Keratinocyte (primary cell): ENCODE results near the gene CEMIP2.

Experiments used
- EZH2 ChIP-seq: IDR thresholded peaks from one replicate; pipeline ENCODE4 v1.6.1; 2012; ENCODE audit warnings: inconsistent platforms, mild to moderate bottlenecking, low read length, moderate library complexity
- TF ChIP-seq, protein P1 (sequence below), 3 experiments: IDR thresholded peaks in 1 of 3; conservative IDR thresholded peaks in 1 of 3; optimal IDR thresholded peaks in 1 of 3; 2 replicates in 2 of 3; 3 replicates in 1 of 3; pipeline versions ENCODE3 to v1.5.1; 2011; ENCODE audit warnings: low read length in 3 of 3, mild to moderate bottlenecking in 3 of 3, moderate library complexity in 2 of 3, control low read depth in 1 of 3, inconsistent platforms in 1 of 3; ENCODE audit not compliant: insufficient read depth in 2 of 3; ENCODE audit errors: extremely low read depth in 1 of 3

DNA sequence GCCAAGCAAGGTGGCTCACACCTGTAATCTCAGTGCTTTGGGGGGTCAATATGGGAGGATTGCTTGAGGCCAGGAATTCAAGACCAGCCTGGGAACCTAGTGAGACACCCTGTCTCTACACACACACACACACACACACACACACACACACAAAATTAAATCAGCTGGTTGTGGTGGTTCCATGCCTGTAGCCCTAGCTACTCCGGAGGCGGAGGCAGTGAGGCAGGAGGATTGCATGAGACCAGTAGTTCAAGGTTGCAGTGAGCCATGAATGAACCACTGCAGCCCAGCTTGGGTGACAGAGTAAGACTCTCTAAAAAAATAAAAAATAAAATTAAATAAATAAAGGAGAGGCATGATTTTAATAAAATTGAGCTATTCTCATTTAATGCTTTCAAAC, 13.1 kb downstream of the CEMIP2 start:
- TF ChIP-seq, protein P1, sequence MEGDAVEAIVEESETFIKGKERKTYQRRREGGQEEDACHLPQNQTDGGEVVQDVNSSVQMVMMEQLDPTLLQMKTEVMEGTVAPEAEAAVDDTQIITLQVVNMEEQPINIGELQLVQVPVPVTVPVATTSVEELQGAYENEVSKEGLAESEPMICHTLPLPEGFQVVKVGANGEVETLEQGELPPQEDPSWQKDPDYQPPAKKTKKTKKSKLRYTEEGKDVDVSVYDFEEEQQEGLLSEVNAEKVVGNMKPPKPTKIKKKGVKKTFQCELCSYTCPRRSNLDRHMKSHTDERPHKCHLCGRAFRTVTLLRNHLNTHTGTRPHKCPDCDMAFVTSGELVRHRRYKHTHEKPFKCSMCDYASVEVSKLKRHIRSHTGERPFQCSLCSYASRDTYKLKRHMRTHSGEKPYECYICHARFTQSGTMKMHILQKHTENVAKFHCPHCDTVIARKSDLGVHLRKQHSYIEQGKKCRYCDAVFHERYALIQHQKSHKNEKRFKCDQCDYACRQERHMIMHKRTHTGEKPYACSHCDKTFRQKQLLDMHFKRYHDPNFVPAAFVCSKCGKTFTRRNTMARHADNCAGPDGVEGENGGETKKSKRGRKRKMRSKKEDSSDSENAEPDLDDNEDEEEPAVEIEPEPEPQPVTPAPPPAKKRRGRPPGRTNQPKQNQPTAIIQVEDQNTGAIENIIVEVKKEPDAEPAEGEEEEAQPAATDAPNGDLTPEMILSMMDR (optimal IDR thresholded peaks at IDR 0.05 in 1 of 3, IDR thresholded peaks at IDR 0.05 in 1 of 3, conservative IDR thresholded peaks at IDR 0.05 in 1 of 3; ENCODE audit: extremely low read depth in 1 of 3, insufficient read depth in 2 of 3, low read length in 3 of 3) = no peak
- no peak for TF ChIP-seq EZH2
